GM12878 (cell line): Measurements from ENCODE around the gene ARHGAP20. TPM values are rescaled to one million over a fixed set of nuclear protein-coding genes. Genes with fewer than 3 reads are reported as not detected.

Source experiments
- ATAC-seq: fragments of 200-7000 bp; cut with Tn5 transposase; 3 replicates; pipeline ENCODE4 v1.9.1; 2020; ENCODE audit warnings: mild to moderate bottlenecking, moderate library complexity
- BruUV-seq: library from RNA; stranded (reverse); fragments of 400-500 nt; replicated peaks from 2 replicates; lab custom pipeline; 2021; lab: Mats Ljungman, UMichigan
- CTCF ChIA-PET: fragments of 300-600 bp; sonication (Branson Sonifier 250); formaldehyde crosslinking; extraction: SDS; loops from one replicate; lab custom pipeline; 2021; ENCODE audit warnings: inconsistent platforms; lab: Yijun Ruan, JAX
- POLR2A ChIA-PET: fragments of 350-600 bp; formaldehyde crosslinking; extraction: SDS; loops from one replicate; lab custom pipeline; 2021; ENCODE audit warnings: inconsistent platforms; lab: Charles Lee
- RAD21 ChIA-PET: fragments of 300-600 bp; sonication (Branson Sonifier 250); formaldehyde crosslinking; loops from one replicate; lab custom pipeline; 2023; ENCODE audit warnings: antibody characterized with exemption; ENCODE audit not compliant: unreplicated experiment; lab: Charles Lee
- SMC1A ChIA-PET: fragments of 300-600 bp; sonication (Branson Sonifier 250); formaldehyde crosslinking; loops from one replicate; lab custom pipeline; 2023; ENCODE audit not compliant: unreplicated experiment, uncharacterized antibody; lab: Charles Lee
- DNase-seq: peaks from one replicate; pipeline ENCODE4 v3.0.0-alpha.2; 2011; ENCODE audit warnings: low read depth, low spot score
- FAIRE-seq: peaks from 3 replicates; lab custom pipeline; 2011; peaks lifted over from hg19 to GRCh38; lab: Jason Lieb, UNC
- H2AFZ ChIP-seq: 2 replicates; pipeline ENCODE4 v1.6.0; 2011; ENCODE audit warnings: low read depth, low read length, control low read depth; ENCODE audit not compliant: control insufficient read depth
- H3K27ac ChIP-seq: 2 replicates; pipeline ENCODE4 v1.5.1; 2011; ENCODE audit warnings: control low read depth; ENCODE audit not compliant: control insufficient read depth, insufficient read depth
- H3K27me3 ChIP-seq, 2 experiments: replicated peaks in 1 of 2; 2 replicates each; pipeline versions ENCODE4 v1.6.0 to v1.6.1; 2011; ENCODE audit warnings: low read length in 1 of 2; ENCODE audit not compliant: control insufficient read depth in 2 of 2, insufficient read depth in 2 of 2
- H3K36me3 ChIP-seq, 2 experiments: 2 replicates each; pipeline ENCODE4 v1.5.1; 2011; ENCODE audit warnings: low read length in 1 of 2; ENCODE audit not compliant: control insufficient read depth in 2 of 2, insufficient read depth in 2 of 2
- H3K4me1 ChIP-seq: 2 replicates; pipeline ENCODE4 v1.6.1; 2011; ENCODE audit warnings: mild to moderate bottlenecking, low read length, moderate library complexity, mixed read lengths; ENCODE audit not compliant: control insufficient read depth, insufficient read depth
- H3K4me2 ChIP-seq: 2 replicates; pipeline ENCODE4 v1.6.0; 2011; ENCODE audit warnings: control low read depth; ENCODE audit not compliant: control insufficient read depth, insufficient read depth
- H3K4me3 ChIP-seq: fragments of 200-600 bp; sonication (generic); 2 replicates; pipeline ENCODE4 v1.5.1; 2016
- H3K79me2 ChIP-seq: 2 replicates; pipeline ENCODE4 v1.6.0; 2011; ENCODE audit warnings: low read length; ENCODE audit not compliant: control insufficient read depth, insufficient read depth
- H3K9ac ChIP-seq: 2 replicates; pipeline ENCODE4 v1.8.0; 2011; ENCODE audit warnings: low read length, control low read depth, mixed read lengths; ENCODE audit not compliant: control insufficient read depth, insufficient read depth
- H3K9me3 ChIP-seq: replicated peaks from 3 replicates; pipeline ENCODE4 v1.5.1; 2011; ENCODE audit warnings: mild to moderate bottlenecking, low read length; ENCODE audit not compliant: control insufficient read depth, insufficient read depth
- H4K20me1 ChIP-seq: 2 replicates; pipeline ENCODE4 v1.6.0; 2011; ENCODE audit not compliant: control insufficient read depth, insufficient read depth
- ASH2L ChIP-seq: fragments of 300-600, 200-600 bp; sonication (generic); IDR thresholded peaks from 2 replicates; pipeline ENCODE4 v1.6.1; 2017; ENCODE audit warnings: low read depth, mild to moderate bottlenecking, borderline replicate concordance
- BACH1 ChIP-seq: fragments of 450-650 bp; IDR thresholded peaks from 2 replicates; pipeline ENCODE4 v1.6.1; 2017; ENCODE audit warnings: mild to moderate bottlenecking, borderline replicate concordance
- CHD1 ChIP-seq: IDR thresholded peaks from 2 replicates; pipeline ENCODE4 v1.6.1; 2012; ENCODE audit warnings: low read depth, low read length, improper control_type of control experiment
- DPF2 ChIP-seq: fragments of 450-650 bp; IDR thresholded peaks from 2 replicates; pipeline ENCODE4 v1.6.1; 2017; ENCODE audit warnings: mild to moderate bottlenecking
- FOS ChIP-seq: IDR thresholded peaks from 3 replicates; pipeline ENCODE4 v1.6.1; 2011; ENCODE audit warnings: borderline replicate concordance; ENCODE audit not compliant: insufficient read length; ENCODE audit errors: extremely low read depth
- HSF1 ChIP-seq: fragments of 150-350 bp; IDR thresholded peaks from 2 replicates; pipeline ENCODE4 v1.6.1; 2014; ENCODE audit warnings: mild to moderate bottlenecking, low read depth, low read length
- JUND ChIP-seq: IDR thresholded peaks from 2 replicates; pipeline ENCODE4 v1.6.1; 2012; ENCODE audit warnings: low read depth, mild to moderate bottlenecking, low read length, improper control_type of control experiment, moderate library complexity
- MAX ChIP-seq: IDR thresholded peaks from 2 replicates; pipeline ENCODE4 v1.6.1; 2012; ENCODE audit warnings: low read depth, low read length, improper control_type of control experiment
- NR2C1 ChIP-seq: fragments of 450-650 bp; IDR thresholded peaks from 2 replicates; pipeline ENCODE4 v1.6.1; 2017; ENCODE audit warnings: antibody characterized with exemption, mild to moderate bottlenecking, moderate library complexity
- PAX5 ChIP-seq: IDR thresholded peaks from 2 replicates; pipeline ENCODE4 v1.6.1; 2011; ENCODE audit warnings: low read depth, low read length, borderline replicate concordance
- POLR2A ChIP-seq: IDR thresholded peaks from 2 replicates; pipeline ENCODE4 v1.6.1; 2011; ENCODE audit warnings: low read depth, mild to moderate bottlenecking, low read length
- RAD51 ChIP-seq: fragments of 450-650 bp; IDR thresholded peaks from 2 replicates; pipeline ENCODE4 v1.6.1; 2016; ENCODE audit warnings: moderate library complexity, mild to moderate bottlenecking, inconsistent platforms
- RELA ChIP-seq: fragments of 450-650 bp; IDR thresholded peaks from 2 replicates; pipeline ENCODE4 v1.8.0; 2014; ENCODE audit warnings: borderline replicate concordance; ENCODE audit not compliant: partially characterized antibody
- SMAD1 ChIP-seq: fragments of 450-650 bp; IDR thresholded peaks from 2 replicates; pipeline ENCODE4 v1.6.1; 2018; ENCODE audit warnings: mild to moderate bottlenecking, low read depth; ENCODE audit not compliant: partially characterized antibody
- SMC3 ChIP-seq: IDR thresholded peaks from 2 replicates; pipeline ENCODE4 v1.6.1; 2011; ENCODE audit warnings: low read length, improper control_type of control experiment, borderline replicate concordance
- ZNF207 ChIP-seq: fragments of 450-650 bp; IDR thresholded peaks from 2 replicates; pipeline ENCODE4 v1.6.1; 2014; ENCODE audit warnings: antibody characterized with exemption, mild to moderate bottlenecking, borderline replicate concordance
- ZNF217 ChIP-seq: fragments of 450-650 bp; IDR thresholded peaks from 2 replicates; pipeline ENCODE4 v1.6.1; 2017; ENCODE audit warnings: antibody characterized with exemption, mild to moderate bottlenecking
- ZNF24 ChIP-seq: fragments of 450-650 bp; IDR thresholded peaks from 2 replicates; pipeline ENCODE4 v1.6.1; 2017; ENCODE audit warnings: antibody characterized with exemption, mild to moderate bottlenecking
- WGBS: methylation state at CpG from one replicate; pipeline ENCODE4 v1.1.6; 2016; ENCODE audit warnings: low lambda C conversion rate; ENCODE audit not compliant: insufficient replicate concordance, insufficient coverage; ENCODE audit errors: missing lambda C conversion rate; 5-methylcytosine and 5-hydroxymethylcytosine counted together
- in situ Hi-C: fragments of 300-500 bp; cut with MboI; formaldehyde crosslinking; loops from 9 replicates; pipeline ENCODE4 v1.14.3; 2018; ENCODE audit warnings: mixed read lengths
- intact Hi-C: fragments of 100-400 bp; cut with micrococcal nuclease; formaldehyde crosslinking; loops from one replicate; pipeline ENCODE4 v1.14.2; 2022; ENCODE audit not compliant: unreplicated experiment
- polyA plus RNA-seq, 11 experiments: library from polyadenylated mRNA; depleted of rRNA in 4 of 11; unstranded in 6 of 11; stranded (reverse) in 5 of 11; fragments of >200 nt; fragmentation: Nextera tagmentation in 4 of 11; fragmentation: Illumina TruSeq in 1 of 11; extraction: Ambion mirVana in 4 of 11; extraction: Trizol in 1 of 11; gene quantifications; 1 replicate in 1 of 11; 2 replicates in 10 of 11; pipeline versions ENCODE4 v1.2.1 to v1.2.3, GENCODE V29; 2011 to 2016; ENCODE audit warnings: inconsistent platforms in 2 of 11, missing spikeins in 2 of 11, low read depth in 1 of 11
- total RNA-seq, 4 experiments: library from RNA; depleted of rRNA in 3 of 4; stranded (reverse); fragments of >200 nt in 3 of 4; fragmentation: Illumina TruSeq in 1 of 4; extraction: Trizol in 1 of 4; gene quantifications; 2 replicates each; pipeline versions ENCODE4 v1.2.1 to v1.2.3, GENCODE V29; 2013 to 2021
- TF ChIP-seq, protein P1 (sequence below), 3 experiments: IDR thresholded peaks in 2 of 3; conservative IDR thresholded peaks in 1 of 3; 2 replicates each; pipeline ENCODE4 v1.5.1; 2011; ENCODE audit warnings: low read depth in 3 of 3, low read length in 3 of 3, mild to moderate bottlenecking in 3 of 3, control low read depth in 2 of 3, moderate library complexity in 2 of 3, inconsistent platforms in 1 of 3, mixed read lengths in 1 of 3; ENCODE audit not compliant: control insufficient read depth in 2 of 3, insufficient read depth in 1 of 3; ENCODE audit errors: extremely low read depth in 1 of 3

Gene ARHGAP20
- total and polyA plus RNA-seq, 10 of the 15 experiments (the other 5 are each of a cell fraction or from before 2014, with no cell fraction given): 0.01 TPM; not detected in 9

GRCh38 chr11:110735455-110736170 lies 23.4 kb upstream of the ARHGAP20 start (continued):
- TF ChIP-seq RAD51: no peak
- TF ChIP-seq MAX: no peak
- no peak for TF ChIP-seq HSF1
- TF ChIP-seq BACH1: no peak
- no peak for TF ChIP-seq ZNF24
- TF ChIP-seq SMC3: no peak
- TF ChIP-seq RELA: no peak

- in situ Hi-C loops: no loop called here
- no peaks in the 10 kb centered on the region for H3K79me2 ChIP-seq
- ChIA-PET POLR2A (no interaction called here), RAD21 (no interaction called here), CTCF (no interaction called here), SMC1A (no interaction called here)
- TF ChIP-seq DPF2 (no peak), JUND (no peak), FOS (no peak), ASH2L (no peak), ZNF217 (no peak), CHD1 (no peak), POLR2A (no peak), SMAD1 (no peak), NR2C1 (no peak), ZNF207 (no peak), PAX5 (no peak)
- TF ChIP-seq, protein P1, sequence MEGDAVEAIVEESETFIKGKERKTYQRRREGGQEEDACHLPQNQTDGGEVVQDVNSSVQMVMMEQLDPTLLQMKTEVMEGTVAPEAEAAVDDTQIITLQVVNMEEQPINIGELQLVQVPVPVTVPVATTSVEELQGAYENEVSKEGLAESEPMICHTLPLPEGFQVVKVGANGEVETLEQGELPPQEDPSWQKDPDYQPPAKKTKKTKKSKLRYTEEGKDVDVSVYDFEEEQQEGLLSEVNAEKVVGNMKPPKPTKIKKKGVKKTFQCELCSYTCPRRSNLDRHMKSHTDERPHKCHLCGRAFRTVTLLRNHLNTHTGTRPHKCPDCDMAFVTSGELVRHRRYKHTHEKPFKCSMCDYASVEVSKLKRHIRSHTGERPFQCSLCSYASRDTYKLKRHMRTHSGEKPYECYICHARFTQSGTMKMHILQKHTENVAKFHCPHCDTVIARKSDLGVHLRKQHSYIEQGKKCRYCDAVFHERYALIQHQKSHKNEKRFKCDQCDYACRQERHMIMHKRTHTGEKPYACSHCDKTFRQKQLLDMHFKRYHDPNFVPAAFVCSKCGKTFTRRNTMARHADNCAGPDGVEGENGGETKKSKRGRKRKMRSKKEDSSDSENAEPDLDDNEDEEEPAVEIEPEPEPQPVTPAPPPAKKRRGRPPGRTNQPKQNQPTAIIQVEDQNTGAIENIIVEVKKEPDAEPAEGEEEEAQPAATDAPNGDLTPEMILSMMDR (IDR thresholded peaks at IDR 0.05 in 2 of 3, conservative IDR thresholded peaks at IDR 0.05 in 1 of 3; ENCODE audit: control insufficient read depth in 2 of 3, extremely low read depth in 1 of 3, insufficient read depth in 1 of 3, low read depth in 3 of 3, low read length in 3 of 3): no peak
- H3K4me1 ChIP-seq: no peaks in the 10 kb centered on the region
- no peaks in the 10 kb centered on the region for H3K36me3 ChIP-seq
- no peak overlapping the region for H2AFZ ChIP-seq
- FAIRE-seq: no peak
- intact Hi-C loops: no loop called here
- H3K9ac ChIP-seq: no peak overlapping the region
- no peak overlapping the region for H3K4me3 ChIP-seq
- no peaks in the 10 kb centered on the region for H3K9me3 ChIP-seq
- no TSS peak for BruUV-seq
- H4K20me1 ChIP-seq: no peaks in the 10 kb centered on the region
- DNase-seq: no peak
- ATAC-seq: no peak
- 16% methylated on average over 2 of the region's 2 CpGs for WGBS
- no peak overlapping the region for H3K27ac ChIP-seq
- H3K4me2 ChIP-seq: no peak overlapping the region
- H3K27me3 ChIP-seq: no peaks in the 10 kb centered on the region
These were observed 22.6 kb upstream of the ARHGAP20 start for GRCh38 chr11:110734790-110735189.
